HG03175 (cell line): ENCODE measurements around the gene HPS3.
"Not testable (repeated sequence)": the region's sequence is repeated elsewhere in the genome, so short reads cannot be mapped to it uniquely, and the experiment has no call there.

Source experiments
- ATAC-seq: cut with Tn5 transposase; IDR thresholded peaks from one replicate; pipeline ENCODE4 v1.9.1; 2021; ENCODE audit warnings: mild to moderate bottlenecking, moderate library complexity; ENCODE audit not compliant: unreplicated experiment

HPS3 gene, protein sequence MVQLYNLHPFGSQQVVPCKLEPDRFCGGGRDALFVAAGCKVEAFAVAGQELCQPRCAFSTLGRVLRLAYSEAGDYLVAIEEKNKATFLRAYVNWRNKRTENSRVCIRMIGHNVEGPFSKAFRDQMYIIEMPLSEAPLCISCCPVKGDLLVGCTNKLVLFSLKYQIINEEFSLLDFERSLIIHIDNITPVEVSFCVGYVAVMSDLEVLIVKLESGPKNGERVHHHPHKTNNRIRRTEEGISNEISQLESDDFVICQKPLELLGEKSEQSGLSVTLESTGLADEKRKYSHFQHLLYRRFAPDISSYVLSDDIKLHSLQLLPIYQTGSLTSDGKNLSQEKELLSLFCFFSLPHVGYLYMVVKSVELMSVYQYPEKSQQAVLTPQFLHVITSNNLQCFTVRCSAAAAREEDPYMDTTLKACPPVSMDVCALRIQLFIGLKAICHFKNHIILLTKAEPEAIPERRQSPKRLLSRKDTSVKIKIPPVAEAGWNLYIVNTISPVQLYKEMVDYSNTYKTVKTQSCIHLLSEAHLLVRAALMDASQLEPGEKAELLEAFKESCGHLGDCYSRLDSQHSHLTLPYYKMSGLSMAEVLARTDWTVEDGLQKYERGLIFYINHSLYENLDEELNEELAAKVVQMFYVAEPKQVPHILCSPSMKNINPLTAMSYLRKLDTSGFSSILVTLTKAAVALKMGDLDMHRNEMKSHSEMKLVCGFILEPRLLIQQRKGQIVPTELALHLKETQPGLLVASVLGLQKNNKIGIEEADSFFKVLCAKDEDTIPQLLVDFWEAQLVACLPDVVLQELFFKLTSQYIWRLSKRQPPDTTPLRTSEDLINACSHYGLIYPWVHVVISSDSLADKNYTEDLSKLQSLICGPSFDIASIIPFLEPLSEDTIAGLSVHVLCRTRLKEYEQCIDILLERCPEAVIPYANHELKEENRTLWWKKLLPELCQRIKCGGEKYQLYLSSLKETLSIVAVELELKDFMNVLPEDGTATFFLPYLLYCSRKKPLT

DNA sequence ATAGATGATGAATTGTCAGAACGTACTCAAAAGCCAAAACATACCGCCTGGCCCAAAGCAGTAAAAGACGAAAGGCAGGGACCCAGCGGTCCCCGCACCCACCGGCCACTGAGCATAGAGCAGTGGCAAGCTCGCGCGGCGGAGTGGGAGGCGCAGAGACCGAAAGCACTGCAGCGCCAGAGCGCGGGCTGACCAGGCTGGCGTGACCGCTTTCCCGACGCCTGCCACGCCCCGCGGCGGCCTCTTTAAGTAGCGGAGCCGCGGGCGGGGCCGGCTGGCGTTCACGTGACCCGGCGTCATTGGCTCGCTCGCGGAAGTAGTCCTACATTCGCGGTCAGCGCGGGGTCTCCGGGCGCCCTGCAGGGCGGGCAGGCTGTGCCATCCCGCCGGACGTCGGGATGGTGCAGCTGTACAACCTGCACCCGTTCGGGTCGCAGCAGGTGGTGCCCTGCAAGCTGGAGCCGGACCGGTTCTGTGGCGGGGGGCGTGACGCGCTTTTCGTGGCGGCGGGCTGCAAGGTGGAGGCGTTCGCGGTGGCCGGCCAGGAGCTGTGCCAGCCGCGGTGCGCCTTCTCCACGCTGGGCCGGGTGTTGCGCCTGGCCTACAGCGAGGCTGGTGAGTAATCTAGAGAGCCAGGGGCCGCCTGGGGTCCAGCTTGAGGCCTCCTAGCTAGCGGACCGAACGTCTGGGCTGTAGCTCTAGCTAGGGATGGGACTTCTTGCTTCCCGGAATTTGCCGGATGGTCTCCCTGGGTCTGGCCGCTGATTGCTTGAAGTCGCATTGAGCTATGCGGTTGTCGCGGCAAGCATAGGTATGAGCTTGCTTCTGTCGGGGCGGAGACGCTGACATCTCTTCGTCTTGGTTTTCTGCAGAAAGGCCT, at the start of gene HPS3:
Gene HPS3, plus strand, starts transcription at position 313 of the 880 bp plus-strand sequence. Its CDS starts 86 bp downstream, at position 399.
- ATAC-seq = peak; percentile 94

DNA sequence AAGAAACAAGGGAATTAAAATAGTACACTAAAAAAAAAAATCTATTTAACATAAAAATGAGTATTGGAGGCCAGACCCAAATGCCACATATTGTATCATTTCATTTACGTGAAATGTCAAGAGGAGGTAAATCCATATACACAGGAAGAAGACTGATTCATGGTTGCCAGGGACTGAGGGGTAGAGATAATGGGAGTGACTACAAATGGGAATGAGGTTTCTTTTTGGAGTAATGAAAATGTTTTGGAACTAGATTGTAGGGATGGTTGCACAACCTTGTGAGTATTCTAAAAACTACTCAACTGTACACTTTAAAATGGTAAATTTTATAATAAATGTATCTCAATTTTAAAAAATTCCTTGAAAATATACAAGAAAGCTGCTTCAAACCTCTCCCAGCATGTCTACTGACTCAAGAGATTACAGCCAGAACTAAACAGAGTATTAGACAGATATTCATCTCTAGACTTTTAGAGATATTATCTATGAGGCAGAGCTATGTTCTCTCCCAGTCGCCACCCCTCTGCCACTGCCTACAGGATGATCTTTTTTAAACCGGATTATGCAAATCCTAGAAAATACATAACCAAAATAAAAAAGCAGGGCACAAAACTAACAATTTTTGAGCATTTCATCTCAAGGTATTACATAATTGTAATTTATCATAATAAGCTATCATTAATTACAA, 49.3 kb upstream of the HPS3 start:
- ATAC-seq = no peak

DNA sequence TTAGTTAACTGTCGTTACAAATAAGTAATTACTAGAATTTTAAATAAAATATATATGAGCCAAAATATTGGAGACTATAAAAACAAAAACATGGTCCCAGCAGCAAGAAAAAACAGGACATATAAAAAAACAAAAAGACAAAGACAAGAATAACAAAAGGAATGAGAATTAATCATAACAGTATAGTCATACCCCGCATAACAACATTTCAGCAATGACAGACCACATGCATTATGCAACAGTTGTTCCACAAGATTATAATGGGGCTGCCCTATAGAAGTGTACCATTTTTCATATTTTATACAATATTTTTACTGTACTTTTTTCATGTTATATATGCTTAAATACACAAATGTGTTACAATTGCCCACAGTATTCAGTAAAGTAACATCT, 48.7 kb upstream of the HPS3 start:
- ATAC-seq = no peak

DNA sequence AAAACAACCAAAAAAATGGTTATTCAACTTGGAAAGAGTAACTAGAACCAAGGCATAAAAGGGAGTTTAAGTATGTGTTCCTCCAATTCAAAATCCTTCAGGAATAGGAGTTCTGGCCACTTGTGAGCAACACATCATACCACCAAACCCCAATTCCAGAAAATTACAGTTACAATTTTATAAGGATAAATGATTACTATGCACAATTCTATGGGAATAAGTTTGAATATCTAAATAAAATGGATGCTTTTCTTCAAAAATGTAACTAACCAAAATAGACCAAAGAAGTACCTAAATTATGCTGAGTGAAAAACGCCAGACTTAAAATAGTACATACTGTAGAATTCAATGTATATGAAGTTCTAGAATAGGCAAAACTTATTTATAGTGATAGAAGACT, 47.7 kb upstream of the HPS3 start:
- ATAC-seq = no peak

DNA sequence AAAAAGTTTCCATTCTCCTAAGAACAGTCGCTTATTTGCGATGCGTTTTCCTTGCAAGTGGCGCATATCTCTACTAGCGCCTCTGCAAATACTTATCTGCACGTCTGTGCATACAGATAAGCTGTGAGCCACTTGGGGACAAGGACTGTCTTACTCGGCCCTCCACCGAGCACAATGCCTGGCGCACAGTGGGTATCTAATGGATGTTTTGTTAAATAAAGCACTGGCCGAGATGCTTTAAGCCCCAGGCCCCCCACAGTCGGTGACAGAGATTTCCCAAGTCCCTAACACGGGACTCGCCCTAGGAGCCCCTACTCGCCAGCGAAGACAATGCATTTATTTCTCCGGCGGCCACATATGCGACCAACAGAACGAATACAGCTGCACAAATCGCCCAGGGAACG, 43.6 kb upstream of the HPS3 start:
- peak; percentile 34 for ATAC-seq

DNA sequence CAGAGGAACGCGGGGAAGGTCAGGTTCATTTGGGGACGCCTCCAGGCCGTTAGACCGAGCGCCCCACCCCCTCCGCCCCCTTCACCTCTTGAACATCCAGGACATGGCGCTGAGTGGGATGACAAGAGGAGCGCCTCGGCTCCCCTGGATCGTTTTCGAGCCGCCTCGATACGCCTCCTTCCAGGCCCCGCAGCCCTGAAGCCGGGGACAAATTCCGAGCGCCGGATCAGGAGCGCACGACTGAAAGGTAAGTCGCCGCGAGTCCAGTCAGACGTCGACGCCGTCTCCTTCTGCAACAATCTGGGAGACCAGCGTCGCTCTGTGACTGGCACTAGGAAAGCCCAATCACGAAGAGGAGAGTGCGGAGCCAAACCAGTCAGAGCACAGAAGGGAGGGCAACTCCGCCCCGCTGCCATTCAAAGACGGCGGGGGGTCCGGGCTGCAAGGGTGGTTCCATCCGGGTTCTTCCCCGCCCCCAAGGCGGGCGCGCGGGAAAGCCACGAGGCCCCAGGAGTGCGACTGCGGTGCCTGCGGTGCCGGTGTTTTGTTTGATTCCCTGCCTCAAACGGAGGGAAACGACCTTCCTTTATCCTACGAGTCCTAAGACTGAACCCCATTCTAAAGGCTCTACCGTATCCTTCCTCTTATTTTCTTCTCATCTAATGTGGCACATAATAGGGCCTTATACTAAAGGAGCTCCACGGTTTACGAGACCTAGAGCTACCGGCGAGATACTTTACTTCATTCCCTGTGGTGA, 43.0 kb upstream of the HPS3 start, which contains the start of gene HLTF:
Gene HLTF, minus strand, starts transcription at position 302 of the 757 bp plus-strand sequence. Its CDS starts 197 bp downstream, at position 105.
- peak; percentile 99 for ATAC-seq

DNA sequence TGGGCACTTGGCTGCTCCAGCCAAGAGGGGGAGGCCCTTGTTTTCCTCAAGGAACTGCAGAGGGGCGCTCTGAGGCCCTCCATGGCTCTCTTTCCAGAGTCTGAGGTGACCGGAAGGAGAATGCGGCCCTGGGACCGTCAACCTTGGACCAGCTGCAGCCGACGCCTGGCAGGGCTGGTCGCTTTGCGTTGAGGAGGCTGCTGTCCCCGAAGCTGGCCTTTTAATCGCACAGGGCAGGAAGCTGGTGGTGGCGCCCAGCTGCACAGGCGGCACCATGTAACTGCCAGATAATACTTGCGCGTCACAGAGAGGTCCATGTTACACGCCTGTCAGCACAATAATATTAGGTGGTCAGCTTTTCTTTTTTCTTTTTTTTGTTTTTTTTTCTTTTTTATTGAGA, 42.2 kb upstream of the HPS3 start:
- ATAC-seq = no peak

DNA sequence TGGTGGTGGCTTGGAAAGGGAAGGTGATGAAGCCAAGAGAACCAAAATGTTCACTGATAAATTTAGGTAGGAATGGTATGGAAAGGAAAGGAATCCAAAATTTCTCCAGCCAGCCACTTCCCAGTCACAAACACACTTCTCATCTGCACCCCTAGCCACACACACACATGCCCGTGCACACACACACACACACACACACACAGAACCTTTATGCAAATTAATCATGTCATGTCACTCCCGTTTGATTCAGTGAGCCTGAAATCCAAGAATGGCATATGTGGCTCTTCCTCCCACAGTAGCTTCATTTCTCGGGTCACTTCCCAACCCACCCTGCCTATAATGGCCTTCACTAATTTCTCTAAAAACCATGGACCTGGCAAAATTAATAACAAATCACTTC, 40.0 kb upstream of the HPS3 start:
- ATAC-seq = no peak

DNA sequence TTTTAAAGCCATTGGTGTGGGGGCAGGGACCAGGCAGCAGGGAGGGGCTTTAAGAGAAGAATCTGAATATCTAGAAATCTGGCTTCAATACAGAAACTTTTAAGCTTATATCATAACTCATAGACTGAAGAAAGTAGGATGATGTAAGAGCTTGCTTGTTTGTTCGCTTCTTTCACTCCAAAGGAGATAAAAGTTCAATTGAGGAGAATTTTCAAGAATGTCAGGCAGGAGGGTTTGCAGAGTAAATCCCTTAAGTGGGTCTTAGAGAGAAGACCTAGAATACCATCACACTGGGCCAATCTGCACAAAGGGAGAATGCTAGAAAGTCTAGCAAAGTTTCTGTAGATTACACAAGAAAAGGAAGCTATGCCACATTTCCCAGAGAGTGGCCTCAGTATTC, 39.0 kb upstream of the HPS3 start:
- ATAC-seq = no peak

DNA sequence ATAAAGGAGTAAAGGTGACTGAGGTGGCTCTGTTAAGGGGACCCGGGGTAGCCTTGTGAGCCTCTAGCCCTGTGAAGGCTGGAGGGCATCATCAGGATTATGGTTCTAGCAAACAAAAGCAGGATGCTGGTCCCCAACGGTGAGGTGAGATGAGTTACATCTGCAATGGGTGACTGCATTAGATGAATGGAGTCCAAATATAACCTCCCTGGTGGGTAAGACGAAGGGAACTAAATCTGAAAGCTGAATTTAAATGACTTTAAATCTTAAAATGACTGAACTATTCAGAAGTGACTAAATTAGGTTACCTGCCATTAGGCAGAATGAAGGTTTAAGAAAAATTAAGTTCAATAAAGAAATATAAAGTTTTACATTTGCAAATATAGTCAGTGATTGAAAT, 38.5 kb upstream of the HPS3 start:
- no peak for ATAC-seq

DNA sequence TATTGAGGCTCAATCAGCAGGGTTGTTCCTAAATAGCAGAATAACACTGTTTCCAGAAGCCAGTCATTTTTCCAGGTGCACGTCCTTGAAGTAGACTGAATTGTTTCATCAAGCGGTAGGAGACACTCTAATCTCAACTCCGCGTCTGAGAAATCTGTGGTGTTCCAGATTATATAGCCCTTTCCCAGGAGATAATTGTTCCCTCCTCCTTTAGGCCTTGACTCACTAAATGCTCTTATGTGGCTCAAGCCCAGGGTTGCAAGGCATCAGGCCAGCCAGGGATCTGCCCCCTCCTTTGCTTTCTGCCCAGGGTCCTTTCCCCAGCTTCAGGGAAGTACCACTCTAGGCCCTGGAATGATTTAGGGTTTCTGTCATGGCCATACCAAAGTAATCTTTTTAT, 37.5 kb upstream of the HPS3 start:
- no peak for ATAC-seq

DNA sequence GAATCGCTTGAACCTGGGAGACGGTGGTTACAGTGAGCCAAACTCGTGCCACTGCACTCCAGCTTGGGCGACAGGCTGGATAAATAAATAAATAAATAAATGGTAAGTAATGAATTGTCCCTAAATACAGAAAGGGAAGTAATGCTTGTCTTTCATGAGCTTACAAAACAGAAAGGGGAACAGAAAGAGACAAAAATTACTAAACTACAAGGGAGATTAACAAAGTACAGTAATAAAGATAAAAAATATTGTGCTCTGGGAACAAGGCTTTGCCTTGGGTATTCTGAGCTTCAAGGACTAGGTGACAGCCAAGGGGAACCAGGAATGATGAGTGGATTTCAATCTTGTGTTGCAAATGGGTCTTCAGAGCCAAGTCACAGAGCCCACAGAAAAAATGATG, 34.0 kb upstream of the HPS3 start:
- peak; percentile 91 for ATAC-seq

DNA sequence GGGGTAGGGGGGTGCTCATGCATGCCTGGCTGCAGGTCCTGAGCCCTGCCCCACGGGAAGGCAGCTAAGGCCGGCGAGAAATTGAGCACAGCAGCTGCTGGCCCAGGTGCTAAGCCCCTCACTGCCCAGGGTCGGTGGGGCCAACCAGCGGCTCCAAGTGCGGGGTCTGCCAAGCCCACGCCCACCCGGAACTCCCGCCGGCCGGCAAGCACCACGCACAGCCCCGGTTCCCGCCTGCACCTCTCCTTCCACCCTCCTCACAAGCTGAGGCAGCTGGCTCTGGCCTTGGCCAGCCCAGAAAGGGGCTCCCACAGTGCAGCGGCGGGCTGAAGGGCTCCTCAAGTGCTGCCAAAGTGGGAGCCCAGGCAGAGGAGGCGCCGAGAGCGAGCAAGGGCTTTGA, 31.5 kb upstream of the HPS3 start:
- not testable (repeated sequence) for ATAC-seq

DNA sequence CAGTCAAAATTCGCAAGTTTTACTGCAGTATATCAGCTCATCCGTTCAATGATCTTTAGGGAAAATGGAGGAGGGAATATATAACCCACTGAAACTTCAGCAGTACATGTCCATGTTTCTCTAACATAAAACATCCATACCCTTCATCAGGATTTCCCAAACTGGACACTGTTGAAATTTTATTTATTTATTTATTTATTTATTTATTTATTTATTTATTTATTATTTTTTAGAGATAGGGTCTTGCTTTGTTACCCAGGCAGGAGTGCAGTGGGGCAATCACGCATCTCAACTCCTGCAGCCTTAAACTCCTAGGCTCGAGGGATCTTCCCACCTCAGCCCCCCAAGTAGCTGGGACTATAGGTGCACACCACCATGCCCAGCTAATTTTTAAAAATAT, 28.3 kb upstream of the HPS3 start:
- no peak for ATAC-seq

DNA sequence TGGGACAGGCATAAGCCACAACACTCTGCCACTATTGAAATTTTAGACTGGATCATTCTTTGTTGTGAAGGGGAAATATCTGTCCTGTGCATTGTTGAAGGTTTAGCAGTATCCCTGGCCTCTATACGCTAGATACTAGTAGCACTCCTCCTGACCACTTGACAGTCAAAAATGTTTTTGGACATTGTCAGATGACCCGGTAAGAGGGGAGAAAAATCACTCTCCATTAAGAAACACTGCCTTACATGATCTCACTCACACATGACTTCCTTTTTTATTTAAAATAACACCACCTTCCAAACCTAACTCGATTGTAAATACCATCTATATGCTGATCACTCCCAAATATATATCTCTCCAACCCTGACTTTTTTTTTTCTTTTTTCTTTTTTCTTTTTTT, 27.8 kb upstream of the HPS3 start:
- ATAC-seq = no peak

DNA sequence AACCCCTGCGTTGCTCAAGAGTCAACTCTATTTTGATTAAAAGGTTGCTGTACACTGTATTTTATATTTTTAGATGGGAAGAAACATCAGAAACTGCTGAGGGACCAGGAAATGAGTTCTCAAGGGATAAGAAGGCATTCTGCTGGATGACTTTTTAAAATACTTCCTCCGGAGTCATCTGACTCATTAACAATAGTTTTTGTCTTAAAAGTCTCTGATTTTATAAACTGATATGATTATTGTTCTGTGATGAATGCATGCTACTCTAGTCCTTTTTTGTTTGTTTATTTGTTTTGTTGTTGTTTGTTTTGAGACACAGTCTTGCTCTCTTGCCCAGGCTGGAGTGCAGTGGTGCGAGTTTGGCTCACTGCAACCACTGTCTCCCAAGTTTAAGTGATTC, 25.0 kb upstream of the HPS3 start:
- ATAC-seq = no peak

DNA sequence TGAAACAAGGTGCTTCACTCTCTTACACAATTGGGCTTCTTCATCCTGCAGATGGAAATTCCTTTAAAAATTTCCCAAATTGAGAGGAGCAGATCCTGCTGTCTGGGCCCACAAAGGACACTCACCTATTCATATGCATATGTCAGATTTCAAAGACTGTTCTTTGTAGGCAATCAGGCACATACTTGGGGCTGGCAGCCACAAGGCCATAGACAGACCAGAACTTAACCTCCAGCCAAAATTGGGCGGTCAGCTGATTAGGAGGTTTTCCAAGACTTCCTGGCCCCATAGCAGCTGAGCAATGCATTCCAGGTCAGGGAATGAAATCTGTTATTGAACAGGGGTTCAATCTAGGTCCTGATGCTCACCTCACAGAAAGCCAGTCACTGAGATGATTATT, 15.0 kb upstream of the HPS3 start:
- ATAC-seq = no peak

DNA sequence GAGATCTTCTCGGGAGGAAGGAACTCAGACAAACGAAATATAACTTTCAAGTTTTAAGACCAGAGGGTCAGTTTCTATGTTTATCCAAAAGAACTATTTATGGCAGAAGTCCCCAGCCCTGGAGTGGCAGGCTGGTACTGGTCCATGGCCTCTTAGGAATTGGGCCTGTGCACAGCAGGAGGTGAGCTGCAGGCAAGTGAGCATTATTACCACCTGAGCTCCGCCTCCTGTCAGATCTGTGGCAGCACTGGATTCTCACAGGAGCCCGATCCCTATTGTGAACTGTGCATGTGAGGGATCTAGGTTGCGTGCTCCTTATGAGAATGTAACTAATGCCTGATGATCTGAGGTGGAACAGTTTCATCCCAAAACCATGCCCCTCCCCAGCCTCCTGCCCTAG, 14.3 kb upstream of the HPS3 start:
- ATAC-seq = no peak

DNA sequence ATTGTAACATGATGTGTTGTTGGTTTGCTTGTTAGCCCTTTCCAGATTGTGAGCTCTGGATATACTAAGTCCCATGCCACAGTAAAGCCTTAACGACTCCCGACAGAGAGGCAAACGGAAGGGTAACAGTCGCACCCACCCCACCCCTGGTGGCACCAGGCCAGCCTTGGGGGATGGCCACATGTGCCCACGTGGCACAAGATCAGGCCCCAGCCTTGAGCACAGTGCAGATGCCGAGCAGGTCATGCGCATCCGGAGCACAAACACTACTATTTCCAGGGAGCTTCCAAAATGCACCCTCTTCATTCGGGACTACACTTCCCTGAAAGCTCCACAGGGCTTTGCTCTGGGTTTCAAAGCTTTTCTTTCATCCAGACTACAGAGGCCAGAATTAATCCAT, 10.7 kb upstream of the HPS3 start:
- no peak for ATAC-seq
